Activated CD8-positive, alpha-beta T cell treated with anti-CD3 and anti-CD28 coated beads for 36 hours (primary cell): ENCODE results near the gene AHCYL2. TPM values are rescaled to one million over a fixed set of nuclear protein-coding genes. Genes with fewer than 3 reads are reported as not detected.

Experiments
- ATAC-seq: fragments of 200-7000 bp; cut with Tn5 transposase; one replicate; pipeline ENCODE4 v1.10.0; 2021; ENCODE audit warnings: mild to moderate bottlenecking, moderate library complexity
- CTCF ChIA-PET: fragments of 350-600 bp; sonication (Branson Sonifier 250); formaldehyde crosslinking; loops from one replicate; lab custom pipeline; 2021; ENCODE audit warnings: antibody characterized with exemption; lab: Charles Lee
- POLR2A ChIA-PET: fragments of 350-600 bp; sonication (Branson Sonifier 250); formaldehyde crosslinking; loops from one replicate; lab custom pipeline; 2021; ENCODE audit warnings: antibody characterized with exemption; lab: Charles Lee
- DNase-seq: peaks from one replicate; pipeline ENCODE4 v3.0.0-alpha.2; 2020
- H3K27ac Mint-ChIP-seq: one replicate; pipeline ENCODE4 v1.8.0; 2021; ENCODE audit warnings: mild to moderate bottlenecking, mixed read lengths
- H3K27me3 Mint-ChIP-seq: one replicate; pipeline ENCODE4 v1.8.0; 2021; ENCODE audit warnings: mixed read lengths
- H3K36me3 Mint-ChIP-seq: one replicate; pipeline ENCODE4 v1.8.0; 2021; ENCODE audit warnings: low read depth, mixed read lengths
- H3K4me1 Mint-ChIP-seq: one replicate; pipeline ENCODE4 v1.8.0; 2021; ENCODE audit warnings: low read depth, mixed read lengths
- H3K4me3 Mint-ChIP-seq: one replicate; pipeline ENCODE4 v1.8.0; 2021; ENCODE audit warnings: mild to moderate bottlenecking, moderate library complexity, mixed read lengths
- H3K9me3 Mint-ChIP-seq: one replicate; pipeline ENCODE4 v1.8.0; 2021; ENCODE audit warnings: mixed read lengths
- CTCF ChIP-seq: fragments of 200-600 bp; IDR thresholded peaks from one replicate; pipeline ENCODE4 v1.8.0; 2022; ENCODE audit warnings: antibody characterized with exemption, mild to moderate bottlenecking
- intact Hi-C: fragments of 100-400 bp; cut with micrococcal nuclease; formaldehyde crosslinking; loops from one replicate; pipeline ENCODE4 v1.10.0; 2022
- total RNA-seq, 2 experiments: library from RNA; stranded (reverse); gene quantifications; one replicate each; pipeline ENCODE4 v1.2.3, GENCODE V29; 2021

AHCYL2 gene
- 1 to 10 TPM; 8.1 to 9.6 TPM for total RNA-seq

- H3K4me3 Mint-ChIP-seq: peak within 1 kb of the TSS; percentile 79
- H3K36me3 Mint-ChIP-seq: no peaks in the 10 kb centered on the region
- H3K4me1 Mint-ChIP-seq: peaks cover 25% of the 10 kb centered on the region
- peak; percentile 98 for DNase-seq
- intact Hi-C loops: loop anchor here (10.0 kb wide), 1 partner anchor 250 kb away; no protein-coding TSS in a partner anchor
- H3K9me3 Mint-ChIP-seq: no peaks in the 10 kb centered on the region
- no peaks in the 10 kb centered on the region for H3K27me3 Mint-ChIP-seq
- ATAC-seq: peak; percentile 93
- no peak for TF ChIP-seq CTCF
- ChIA-PET POLR2A (interaction anchor here (0.6 to 1.5 kb wide), 7 partner anchors 12 to 71 kb away, joined by 3 to 5 read pairs (median 3); no protein-coding TSS in a partner anchor), CTCF (interaction anchor here (1.5 to 15.1 kb wide), 7 partner anchors 11 to 152 kb away, joined by 4 to 320 read pairs (median 10); no protein-coding TSS in a partner anchor)
- H3K27ac Mint-ChIP-seq: peak within 1 kb of the TSS; percentile 91
Measured at GRCh38 chr7:129224251-129225205, at the start of gene AHCYL2. Gene AHCYL2, plus strand, starts transcription at chr7:129225030.

DNA sequence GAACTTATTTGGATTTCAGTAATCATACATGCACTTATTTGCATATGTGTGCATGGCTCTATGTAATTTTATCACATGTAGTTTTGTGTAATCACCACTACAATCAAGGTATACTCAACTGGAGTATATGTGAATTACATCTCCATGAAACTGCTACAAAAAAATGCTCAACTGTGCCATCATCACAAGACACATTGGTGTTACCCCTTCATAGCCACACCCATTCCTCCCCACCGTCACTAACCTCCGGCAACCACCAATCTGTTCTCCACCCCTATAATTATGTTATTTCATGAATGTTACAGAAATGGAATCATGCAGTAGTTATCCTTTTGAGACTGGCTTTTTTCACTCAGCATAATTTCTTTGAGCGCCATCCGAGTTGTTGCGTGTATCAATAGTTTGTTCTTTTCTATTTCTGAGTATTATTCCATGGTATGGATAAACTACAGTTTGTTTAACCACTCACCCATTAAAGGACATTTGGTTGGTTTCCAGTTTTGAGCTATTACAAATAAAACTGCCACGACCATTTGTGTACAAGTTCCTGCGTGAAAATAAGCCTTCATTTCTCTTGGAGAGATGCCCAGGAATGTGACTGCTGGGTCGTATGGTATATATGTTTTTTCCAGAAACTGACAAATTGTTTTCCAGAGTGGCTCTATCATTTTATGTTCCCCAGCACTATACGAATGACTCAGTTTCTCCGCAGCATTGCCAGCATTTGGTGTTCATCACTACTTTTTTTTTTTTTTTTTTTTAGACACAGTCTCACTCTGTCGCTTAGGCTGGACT, 47.7 kb upstream of the AHCYL2 start:
- intact Hi-C loops: no loop called here
- Mint-ChIP-seq H3K27me3 (peaks cover 4% of the 10 kb centered on the region), H3K4me3 (no peak overlapping the region), H3K9me3 (no peaks in the 10 kb centered on the region), H3K36me3 (no peaks in the 10 kb centered on the region), H3K4me1 (no peaks in the 10 kb centered on the region), H3K27ac (no peak overlapping the region)
- TF ChIP-seq CTCF: no peak
- ATAC-seq: no peak
- POLR2A ChIA-PET: no interaction called here
- CTCF ChIA-PET: interaction anchor here (0.7 to 1.0 kb wide), 2 partner anchors 10 to 14 kb away, joined by 3 read pairs; no protein-coding TSS in a partner anchor
- no peak for DNase-seq

GRCh38 chr7:129184981-129185670, 39.7 kb upstream of the AHCYL2 start:
- ChIA-PET POLR2A (no interaction called here), CTCF (interaction anchor here (1.8 kb wide), 1 partner anchor 21 kb away, joined by 4 read pairs; no protein-coding TSS in a partner anchor)
- no peaks in the 10 kb centered on the region for H3K36me3 Mint-ChIP-seq
- no peak for ATAC-seq
- no peak overlapping the region for H3K27ac Mint-ChIP-seq
- intact Hi-C loops: no loop called here
- peaks cover 25% of the 10 kb centered on the region for H3K27me3 Mint-ChIP-seq
- DNase-seq: no peak
- peaks cover 5% of the 10 kb centered on the region for H3K4me1 Mint-ChIP-seq
- no peak overlapping the region for H3K4me3 Mint-ChIP-seq
- no peaks in the 10 kb centered on the region for H3K9me3 Mint-ChIP-seq
- no peak for TF ChIP-seq CTCF

DNA sequence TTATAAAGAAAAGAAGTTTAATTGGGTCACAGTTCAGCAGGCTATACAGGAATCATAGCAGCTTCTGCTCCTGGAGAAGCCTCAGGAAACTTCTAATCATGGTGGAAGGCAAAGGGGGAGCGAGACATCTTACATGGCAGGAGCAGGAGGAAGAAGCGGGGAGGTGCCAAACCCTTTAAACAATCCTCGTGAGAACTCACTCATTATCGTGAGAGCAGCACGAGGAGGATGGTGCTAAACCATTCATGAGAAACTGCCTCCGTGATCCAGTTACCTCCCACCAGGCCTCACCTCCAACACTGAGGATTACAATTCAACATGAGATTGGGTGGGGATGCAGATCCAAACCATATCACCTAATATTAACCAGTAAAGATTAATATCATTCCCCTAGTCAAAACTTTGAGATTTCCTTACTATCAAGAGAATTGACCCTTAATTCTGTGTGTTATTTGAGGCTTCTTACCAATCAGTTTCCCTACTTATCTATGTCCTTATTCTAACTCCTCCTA, 38.0 kb upstream of the AHCYL2 start:
- intact Hi-C loops: no loop called here
- H3K4me3 Mint-ChIP-seq: no peak overlapping the region
- no peaks in the 10 kb centered on the region for H3K9me3 Mint-ChIP-seq
- peaks cover 5% of the 10 kb centered on the region for H3K4me1 Mint-ChIP-seq
- no peaks in the 10 kb centered on the region for H3K36me3 Mint-ChIP-seq
- H3K27ac Mint-ChIP-seq: no peak overlapping the region
- no peak for TF ChIP-seq CTCF
- DNase-seq (no peak), ATAC-seq (no peak)
- CTCF ChIA-PET: interaction anchor here (1.8 kb wide), 1 partner anchor 23 kb away, joined by 4 read pairs; no protein-coding TSS in a partner anchor
- H3K27me3 Mint-ChIP-seq: peaks cover 39% of the 10 kb centered on the region
- POLR2A ChIA-PET: no interaction called here
